H9 (cell line): ENCODE measurements around the gene CREB3L2. TPM values are rescaled to one million over a fixed set of nuclear protein-coding genes. Genes with fewer than 3 reads are reported as not detected.
A peak's percentile ranks its signal among the peaks of the same experiment; 100 is the strongest.

Source experiments
- DNase-seq: peaks from one replicate; pipeline ENCODE4 v3.0.0-alpha.2; 2017
- H2AFZ ChIP-seq: one replicate; pipeline ENCODE4 v1.6.1; 2013; ENCODE audit warnings: mild to moderate bottlenecking, low read length, control low read depth, moderate library complexity
- H2AK5ac ChIP-seq: 2 replicates; pipeline ENCODE4 v1.6.1; 2013; ENCODE audit warnings: low read length, control low read depth, mixed read lengths; ENCODE audit not compliant: insufficient read length
- H2BK120ac ChIP-seq: one replicate; pipeline ENCODE4 v1.6.1; 2013; ENCODE audit warnings: low read depth, mild to moderate bottlenecking, low read length, control low read depth, inconsistent platforms; ENCODE audit not compliant: poor library complexity, severe bottlenecking
- H2BK12ac ChIP-seq: 2 replicates; pipeline ENCODE4 v1.6.1; 2013; ENCODE audit warnings: low read length, control low read depth, mixed read lengths, low read depth; ENCODE audit not compliant: insufficient read length
- H2BK15ac ChIP-seq: 2 replicates; pipeline ENCODE4 v1.6.1; 2013; ENCODE audit warnings: low read depth, low read length, control low read depth
- H2BK20ac ChIP-seq: one replicate; pipeline ENCODE4 v1.6.1; 2013; ENCODE audit warnings: low read depth, mild to moderate bottlenecking, low read length, control low read depth, inconsistent platforms; ENCODE audit not compliant: poor library complexity, severe bottlenecking
- H2BK5ac ChIP-seq: 2 replicates; pipeline ENCODE4 v1.6.1; 2013; ENCODE audit warnings: low read length, control low read depth, mixed read lengths; ENCODE audit not compliant: insufficient read length
- H3K14ac ChIP-seq: 2 replicates; pipeline ENCODE4 v1.6.1; 2013; ENCODE audit warnings: low read length, control low read depth; ENCODE audit not compliant: insufficient read depth
- H3K18ac ChIP-seq: 2 replicates; pipeline ENCODE4 v1.6.1; 2013; ENCODE audit warnings: low read depth, mild to moderate bottlenecking, mixed read lengths, low read length, control low read depth; ENCODE audit not compliant: insufficient read length
- H3K23ac ChIP-seq: 2 replicates; pipeline ENCODE4 v1.6.1; 2013; ENCODE audit warnings: low read length, control low read depth, mixed read lengths, low read depth; ENCODE audit not compliant: insufficient read length
- H3K23me2 ChIP-seq: 2 replicates; pipeline ENCODE4 v1.6.1; 2013; ENCODE audit warnings: low read depth, mild to moderate bottlenecking, mixed read lengths, low read length, control low read depth; ENCODE audit not compliant: insufficient read length, poor library complexity, severe bottlenecking
- H3K27ac ChIP-seq: 2 replicates; pipeline ENCODE4 v1.5.1; 2013; ENCODE audit warnings: low read length, control low read depth, mixed read lengths, low read depth; ENCODE audit not compliant: insufficient read length
- H3K27me3 ChIP-seq: 2 replicates; pipeline ENCODE4 v1.6.1; 2013; ENCODE audit warnings: low read length, control low read depth, inconsistent platforms; ENCODE audit not compliant: insufficient read depth
- H3K4ac ChIP-seq: 2 replicates; pipeline ENCODE4 v1.6.1; 2013; ENCODE audit warnings: low read depth, mild to moderate bottlenecking, control low read depth, inconsistent platforms, low read length, moderate library complexity
- H3K4me1 ChIP-seq: 2 replicates; pipeline ENCODE4 v1.6.1; 2013; ENCODE audit warnings: low read length, control low read depth, inconsistent platforms; ENCODE audit not compliant: insufficient read depth
- H3K4me2 ChIP-seq: 2 replicates; pipeline ENCODE4 v1.6.1; 2013; ENCODE audit warnings: low read length, control low read depth, mixed read lengths; ENCODE audit not compliant: insufficient read length, insufficient read depth
- H3K56ac ChIP-seq: 2 replicates; pipeline ENCODE4 v1.6.1; 2013; ENCODE audit warnings: low read depth, mild to moderate bottlenecking, mixed read lengths, low read length, control low read depth; ENCODE audit not compliant: insufficient read length
- H3K79me1 ChIP-seq: 2 replicates; pipeline ENCODE4 v1.6.1; 2013; ENCODE audit warnings: low read depth, mild to moderate bottlenecking, moderate library complexity, low read length, control low read depth, inconsistent platforms; ENCODE audit not compliant: insufficient read depth, poor library complexity, severe bottlenecking
- H3K79me2 ChIP-seq: 2 replicates; pipeline ENCODE4 v1.6.1; 2013; ENCODE audit warnings: low read length, control low read depth, inconsistent platforms; ENCODE audit not compliant: insufficient read depth
- H3K9ac ChIP-seq: 2 replicates; pipeline ENCODE4 v1.6.1; 2013; ENCODE audit warnings: low read length, control low read depth, mixed read lengths; ENCODE audit not compliant: insufficient read length; ENCODE audit errors: extremely low read depth
- H3K9me3 ChIP-seq: one replicate; pipeline ENCODE4 v1.6.1; 2013; ENCODE audit warnings: low read depth, low read length, inconsistent platforms; ENCODE audit not compliant: control insufficient read depth
- H3T11ph ChIP-seq: one replicate; pipeline ENCODE4 v1.6.1; 2013; ENCODE audit warnings: mild to moderate bottlenecking, low read length, control low read depth, inconsistent platforms
- H4K20me1 ChIP-seq: one replicate; pipeline ENCODE4 v1.6.1; 2013; ENCODE audit not compliant: control insufficient read depth, insufficient read length, insufficient read depth
- H4K5ac ChIP-seq: 2 replicates; pipeline ENCODE4 v1.6.1; 2013; ENCODE audit warnings: low read depth, mild to moderate bottlenecking, mixed read lengths, low read length, control low read depth; ENCODE audit not compliant: insufficient read length
- H4K8ac ChIP-seq: replicated peaks from 2 replicates; pipeline ENCODE4 v1.6.1; 2013; ENCODE audit warnings: low read length, control low read depth, mixed read lengths, low read depth; ENCODE audit not compliant: insufficient read length
- H4K91ac ChIP-seq: 2 replicates; pipeline ENCODE4 v1.6.1; 2013; ENCODE audit warnings: low read depth, mild to moderate bottlenecking, moderate library complexity, mixed read lengths, low read length, control low read depth; ENCODE audit not compliant: insufficient read length
- H3K27ac Mint-ChIP-seq, 3 experiments: 2 replicates in 2 of 3; 3 replicates in 1 of 3; pipeline ENCODE4 v1.8.0; 2020 to 2021; ENCODE audit warnings: mixed read lengths in 3 of 3, mild to moderate bottlenecking in 1 of 3, moderate library complexity in 1 of 3
- H3K27me3 Mint-ChIP-seq: 2 replicates; pipeline ENCODE4 v1.8.0; 2021; ENCODE audit warnings: low read depth, mild to moderate bottlenecking, moderate library complexity, mixed read lengths
- H3K36me3 Mint-ChIP-seq, 3 experiments: 2 replicates in 2 of 3; 3 replicates in 1 of 3; pipeline ENCODE4 v1.8.0; 2020 to 2021; ENCODE audit warnings: low read depth in 3 of 3, mixed read lengths in 3 of 3; ENCODE audit not compliant: insufficient read depth in 1 of 3
- H3K4me1 Mint-ChIP-seq, 2 experiments: 2 replicates each; pipeline ENCODE4 v1.8.0; 2020; ENCODE audit warnings: mixed read lengths in 2 of 2
- H3K4me3 Mint-ChIP-seq, 2 experiments: 2 replicates in 1 of 2; 3 replicates in 1 of 2; pipeline ENCODE4 v1.8.0; 2020 to 2021; ENCODE audit warnings: mild to moderate bottlenecking in 2 of 2, mixed read lengths in 2 of 2, moderate library complexity in 1 of 2
- H3K9me3 Mint-ChIP-seq, 2 experiments: 2 replicates in 1 of 2; 3 replicates in 1 of 2; pipeline ENCODE4 v1.8.0; 2020; ENCODE audit warnings: mild to moderate bottlenecking in 2 of 2, mixed read lengths in 2 of 2, moderate library complexity in 1 of 2
- WGBS: extraction: QIAGEN DNeasy Blood & Tissue Kit; methylation state at CpG from one replicate; pipeline ENCODE4 v1.1.7; 2013; ENCODE audit warnings: missing lambda C conversion rate, low lambda C conversion rate, mixed read lengths; ENCODE audit not compliant: insufficient read length; ENCODE audit errors: extremely low coverage; 5-methylcytosine and 5-hydroxymethylcytosine counted together
- total RNA-seq: library from RNA; stranded (reverse); gene quantifications from 2 replicates; pipeline ENCODE4 v1.2.1, GENCODE V29; 2021
- TF ChIP-seq, protein P1 (sequence below): fragments of 200-600 bp; sonication (generic); conservative IDR thresholded peaks from 3 replicates; pipeline ENCODE4 v1.8.0; 2021; ENCODE audit warnings: antibody characterized with exemption, mild to moderate bottlenecking

CREB3L2 gene
- total RNA-seq, 1 experiment from 2014 or later: 60.7 TPM

DNA sequence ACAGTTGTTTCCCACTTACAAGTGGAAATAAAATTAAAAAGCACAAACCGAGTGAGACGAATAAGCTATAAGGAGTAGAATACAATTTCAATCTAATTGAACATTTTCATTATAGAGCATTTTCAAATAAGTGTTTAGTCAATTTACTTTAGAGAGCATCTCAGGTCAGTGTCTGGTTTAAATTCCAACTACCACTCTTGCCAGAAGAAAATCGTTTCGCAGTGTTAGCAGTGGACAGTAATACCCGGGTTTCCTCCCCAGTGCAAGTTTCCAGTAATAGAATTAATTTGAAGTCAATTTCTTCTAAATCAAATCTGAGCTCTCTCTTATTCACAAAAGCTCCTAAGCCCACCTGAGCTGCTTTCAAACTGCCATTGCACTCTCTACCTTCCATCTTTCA lies 45.7 kb downstream of the CREB3L2 start:
- Mint-ChIP-seq H3K4me1 (peaks cover 53 to 57% of the 10 kb centered on the region in 2 experiments), H3K4me3 (no peak overlapping the region), H3K27me3 (no peaks in the 10 kb centered on the region), H3K9me3 (no peaks in the 10 kb centered on the region), H3K27ac (peak overlapping the region in 1 of 3 experiments; percentile 76; a peak in 2 of 7 replicates), H3K36me3 (peaks cover 11 to 13% (median 12%) of the 10 kb centered on the region in 3 experiments)
- H3K4ac ChIP-seq: no peak overlapping the region
- H4K91ac ChIP-seq: no peak overlapping the region
- H3K27ac ChIP-seq: no peak overlapping the region
- H2BK5ac ChIP-seq: no peak overlapping the region
- no peaks in the 10 kb centered on the region for H4K20me1 ChIP-seq
- no peak overlapping the region for H4K5ac ChIP-seq
- H2AK5ac ChIP-seq: no peak overlapping the region
- H3K9me3 ChIP-seq: no peaks in the 10 kb centered on the region
- no peak overlapping the region for H3K14ac ChIP-seq
- WGBS: no CpG with 5 or more reads among the region's 5 CpGs
- TF ChIP-seq, protein P1, sequence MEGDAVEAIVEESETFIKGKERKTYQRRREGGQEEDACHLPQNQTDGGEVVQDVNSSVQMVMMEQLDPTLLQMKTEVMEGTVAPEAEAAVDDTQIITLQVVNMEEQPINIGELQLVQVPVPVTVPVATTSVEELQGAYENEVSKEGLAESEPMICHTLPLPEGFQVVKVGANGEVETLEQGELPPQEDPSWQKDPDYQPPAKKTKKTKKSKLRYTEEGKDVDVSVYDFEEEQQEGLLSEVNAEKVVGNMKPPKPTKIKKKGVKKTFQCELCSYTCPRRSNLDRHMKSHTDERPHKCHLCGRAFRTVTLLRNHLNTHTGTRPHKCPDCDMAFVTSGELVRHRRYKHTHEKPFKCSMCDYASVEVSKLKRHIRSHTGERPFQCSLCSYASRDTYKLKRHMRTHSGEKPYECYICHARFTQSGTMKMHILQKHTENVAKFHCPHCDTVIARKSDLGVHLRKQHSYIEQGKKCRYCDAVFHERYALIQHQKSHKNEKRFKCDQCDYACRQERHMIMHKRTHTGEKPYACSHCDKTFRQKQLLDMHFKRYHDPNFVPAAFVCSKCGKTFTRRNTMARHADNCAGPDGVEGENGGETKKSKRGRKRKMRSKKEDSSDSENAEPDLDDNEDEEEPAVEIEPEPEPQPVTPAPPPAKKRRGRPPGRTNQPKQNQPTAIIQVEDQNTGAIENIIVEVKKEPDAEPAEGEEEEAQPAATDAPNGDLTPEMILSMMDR: no peak
- H3K23ac ChIP-seq: no peak overlapping the region
- no peak overlapping the region for H2AFZ ChIP-seq
- DNase-seq: no peak
- no peaks in the 10 kb centered on the region for H3K23me2 ChIP-seq
- no peak overlapping the region for H3K56ac ChIP-seq
- no peak overlapping the region for H3T11ph ChIP-seq
- H2BK15ac ChIP-seq: no peak overlapping the region
- H3K9ac ChIP-seq: no peak overlapping the region
- H2BK12ac ChIP-seq: no peak overlapping the region
- no peak overlapping the region for H4K8ac ChIP-seq
- H2BK20ac ChIP-seq: no peak overlapping the region
- H3K4me2 ChIP-seq: no peak overlapping the region
- no peaks in the 10 kb centered on the region for H3K27me3 ChIP-seq
- H2BK120ac ChIP-seq: no peak overlapping the region
- no peak overlapping the region for H3K18ac ChIP-seq
- no peaks in the 10 kb centered on the region for H3K79me1 ChIP-seq
- peaks cover 11% of the 10 kb centered on the region; the same call in 1 of the 2 replicates for H3K4me1 ChIP-seq
- H3K79me2 ChIP-seq: peaks cover 2% of the 10 kb centered on the region; the same call in 1 of the 2 replicates
